Activated T-cell treated with anti-CD3 and anti-CD28 coated beads, Interleukin-2, amount 50 U/mL, for 24 hours (primary cell): ENCODE data around the gene CAMK4.
"Not testable (repeated sequence)": the region's sequence is repeated elsewhere in the genome, so short reads cannot be mapped to it uniquely, and the experiment has no call there.

Experiments
- DNase-seq: peaks from one replicate; pipeline ENCODE4 v3.0.0-alpha.2; 2020
- H3K27ac Mint-ChIP-seq: 2 replicates; pipeline ENCODE4 v1.8.0; 2020; ENCODE audit warnings: mild to moderate bottlenecking, mixed read lengths
- H3K27me3 Mint-ChIP-seq: 2 replicates; pipeline ENCODE4 v1.8.0; 2020; ENCODE audit warnings: mixed read lengths
- H3K36me3 Mint-ChIP-seq: 2 replicates; pipeline ENCODE4 v1.8.0; 2020; ENCODE audit warnings: low read depth, mixed read lengths
- H3K4me1 Mint-ChIP-seq: 2 replicates; pipeline ENCODE4 v1.8.0; 2020; ENCODE audit warnings: low read depth, mixed read lengths
- H3K4me3 Mint-ChIP-seq: 2 replicates; pipeline ENCODE4 v1.8.0; 2020; ENCODE audit warnings: mild to moderate bottlenecking, moderate library complexity, mixed read lengths
- H3K9me3 Mint-ChIP-seq: 2 replicates; pipeline ENCODE4 v1.8.0; 2020; ENCODE audit warnings: mixed read lengths

CAMK4 gene

GRCh38 chr5:111296570-111296969 is 72.4 kb downstream of the CAMK4 start:
- H3K4me3 Mint-ChIP-seq, result no peak overlapping the region
- H3K9me3 Mint-ChIP-seq, result peaks cover 18% of the 10 kb centered on the region
- H3K27ac Mint-ChIP-seq, result no peak overlapping the region
- DNase-seq, result no peak
- H3K27me3 Mint-ChIP-seq, result no peaks in the 10 kb centered on the region
- peaks cover 42% of the 10 kb centered on the region for H3K36me3 Mint-ChIP-seq
- peaks cover 49% of the 10 kb centered on the region for H3K4me1 Mint-ChIP-seq

DNA sequence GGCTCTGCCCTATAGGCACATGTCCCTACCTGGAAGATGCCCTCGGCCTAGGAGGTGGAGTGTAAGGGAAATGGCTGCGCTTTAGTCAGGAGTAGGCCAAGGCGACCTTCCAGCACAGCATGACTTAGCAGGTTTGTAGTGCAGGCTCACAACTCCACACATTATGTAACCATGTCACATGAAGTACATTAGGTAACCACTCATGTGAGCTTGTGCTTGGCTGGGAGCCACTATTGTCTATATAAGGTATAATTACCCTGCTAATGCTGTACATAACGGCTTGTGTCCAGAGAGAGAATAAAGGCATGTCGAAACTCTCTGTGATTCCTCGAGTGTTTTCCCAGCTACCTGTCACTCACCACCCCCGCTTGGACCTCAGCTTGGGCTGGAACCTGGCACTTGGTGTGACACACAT is 74.9 kb downstream of the CAMK4 start:
- no peak for DNase-seq
- H3K4me1 Mint-ChIP-seq, result peaks cover 47% of the 10 kb centered on the region
- H3K27ac Mint-ChIP-seq, result peak overlapping the region; percentile 63

DNA sequence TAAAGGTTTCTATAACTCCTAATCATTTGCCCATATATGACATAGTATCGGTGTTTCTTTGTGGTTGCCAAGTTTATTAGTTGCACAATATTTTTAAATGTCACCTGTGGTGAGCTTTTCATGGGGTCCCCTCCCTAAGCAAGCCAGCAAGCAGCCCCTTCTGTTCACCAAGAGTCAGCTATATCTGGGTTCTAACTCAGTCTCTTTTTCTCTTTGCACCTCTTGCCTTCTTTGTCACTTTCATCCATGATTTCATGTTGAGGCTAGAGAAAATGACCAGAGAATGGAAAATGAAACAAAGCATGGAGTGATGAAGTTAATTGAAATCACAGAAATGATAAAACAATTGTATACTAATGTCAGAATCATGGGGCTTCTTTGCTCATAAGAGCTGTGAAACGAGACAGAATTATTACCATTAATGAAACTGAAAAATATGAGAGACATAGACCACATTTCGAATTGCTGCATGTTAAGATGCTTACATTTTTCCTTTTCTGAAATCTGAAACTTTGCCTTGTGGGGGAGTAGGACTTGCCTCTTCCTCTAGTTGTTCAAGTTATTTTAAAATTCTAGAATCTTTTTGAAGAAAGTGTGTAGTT is 75.7 kb downstream of the CAMK4 start:
- Mint-ChIP-seq H3K4me3 (peak overlapping the region; percentile 42), H3K27ac (peak overlapping the region; percentile 86), H3K27me3 (no peaks in the 10 kb centered on the region), H3K36me3 (peaks cover 46% of the 10 kb centered on the region), H3K4me1 (peaks cover 44% of the 10 kb centered on the region), H3K9me3 (peaks cover 18% of the 10 kb centered on the region)
- no peak for DNase-seq

More for the DNA sequence above, 74.9 kb downstream of the CAMK4 start:
- Mint-ChIP-seq H3K9me3 (peaks cover 18% of the 10 kb centered on the region), H3K36me3 (peaks cover 47% of the 10 kb centered on the region), H3K4me3 (no peak overlapping the region), H3K27me3 (no peaks in the 10 kb centered on the region)

DNA sequence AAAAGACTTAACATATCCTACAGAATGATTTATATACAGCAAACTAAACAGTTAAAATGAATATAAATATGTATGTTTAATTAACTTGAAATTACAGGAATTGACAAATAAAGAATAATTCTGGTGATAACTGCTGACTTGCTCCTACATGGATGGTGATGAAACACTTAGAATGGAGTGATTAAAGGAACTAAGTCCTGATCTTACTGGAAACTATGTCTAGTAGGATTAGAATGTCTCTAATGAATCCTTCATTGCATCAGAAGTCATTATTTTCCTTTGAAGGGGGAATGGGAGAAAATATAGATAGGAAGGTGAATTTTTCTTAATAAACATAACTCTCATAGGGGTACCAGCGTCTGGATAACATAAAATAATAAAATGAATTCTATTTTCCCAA is 77.1 kb downstream of the CAMK4 start:
- Mint-ChIP-seq H3K4me3 (no peak overlapping the region), H3K4me1 (peaks cover 32% of the 10 kb centered on the region), H3K9me3 (peaks cover 18% of the 10 kb centered on the region), H3K36me3 (peaks cover 42% of the 10 kb centered on the region), H3K27ac (no peak overlapping the region), H3K27me3 (no peaks in the 10 kb centered on the region)
- no peak for DNase-seq

DNA sequence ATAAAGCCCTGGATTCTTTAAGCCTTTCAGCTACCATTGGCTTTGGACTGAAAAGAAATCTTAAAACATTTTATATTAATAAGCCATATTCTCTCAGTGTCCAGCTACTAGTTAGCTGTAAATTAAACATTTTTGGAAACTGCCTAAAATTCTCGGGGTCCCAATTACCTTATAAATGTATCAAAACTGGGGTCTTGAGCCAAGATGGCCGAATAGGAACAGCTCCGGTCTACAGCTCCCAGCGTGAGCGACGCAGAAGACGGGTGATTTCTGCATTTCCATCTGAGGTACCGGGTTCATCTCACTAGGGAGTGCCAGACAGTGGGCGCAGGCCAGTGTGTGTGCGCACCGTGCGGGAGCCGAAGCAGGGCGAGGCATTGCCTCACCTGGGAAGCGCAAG is 77.9 kb downstream of the CAMK4 start:
- not testable (repeated sequence) for H3K27me3 Mint-ChIP-seq, DNase-seq, H3K27ac Mint-ChIP-seq, H3K4me3 Mint-ChIP-seq
- H3K36me3 Mint-ChIP-seq, result peaks cover 38% of the 10 kb centered on the region
- peaks cover 28% of the 10 kb centered on the region for H3K4me1 Mint-ChIP-seq
- peaks cover 18% of the 10 kb centered on the region for H3K9me3 Mint-ChIP-seq

- no peaks in the 10 kb centered on the region for H3K9me3 Mint-ChIP-seq
- H3K4me1 Mint-ChIP-seq, result peaks cover 53% of the 10 kb centered on the region
- peak overlapping the region; percentile 45 for H3K27ac Mint-ChIP-seq
- no peaks in the 10 kb centered on the region for H3K27me3 Mint-ChIP-seq
- no peak for DNase-seq
- H3K4me3 Mint-ChIP-seq, result no peak overlapping the region
- no peaks in the 10 kb centered on the region for H3K36me3 Mint-ChIP-seq
Measured at GRCh38 chr5:111308951-111309350, 84.8 kb downstream of the CAMK4 start.

DNA sequence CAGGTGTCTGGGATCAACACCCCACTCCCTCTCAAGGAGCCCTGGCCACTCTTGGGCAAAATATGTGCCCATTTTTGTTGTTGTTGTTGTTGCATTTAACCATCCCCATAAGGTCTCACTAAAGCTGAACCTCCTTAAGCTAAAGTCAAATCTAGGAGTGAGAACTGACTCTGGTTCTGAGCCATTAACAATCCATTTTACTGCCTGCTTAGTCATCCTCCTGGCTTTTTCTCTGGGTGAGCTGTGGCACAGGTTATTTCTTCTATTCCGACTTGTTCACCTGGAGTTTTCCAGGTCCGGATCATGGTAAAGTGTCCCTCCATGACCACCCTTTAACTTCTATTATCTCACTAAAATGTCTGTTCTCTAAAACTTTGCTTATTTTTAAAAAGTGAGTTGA is 85.2 kb downstream of the CAMK4 start:
- Mint-ChIP-seq H3K27me3 (no peaks in the 10 kb centered on the region), H3K27ac (peak overlapping the region; percentile 45), H3K4me1 (peaks cover 56% of the 10 kb centered on the region), H3K4me3 (no peak overlapping the region), H3K36me3 (no peaks in the 10 kb centered on the region), H3K9me3 (no peaks in the 10 kb centered on the region)
- DNase-seq, result no peak

DNA sequence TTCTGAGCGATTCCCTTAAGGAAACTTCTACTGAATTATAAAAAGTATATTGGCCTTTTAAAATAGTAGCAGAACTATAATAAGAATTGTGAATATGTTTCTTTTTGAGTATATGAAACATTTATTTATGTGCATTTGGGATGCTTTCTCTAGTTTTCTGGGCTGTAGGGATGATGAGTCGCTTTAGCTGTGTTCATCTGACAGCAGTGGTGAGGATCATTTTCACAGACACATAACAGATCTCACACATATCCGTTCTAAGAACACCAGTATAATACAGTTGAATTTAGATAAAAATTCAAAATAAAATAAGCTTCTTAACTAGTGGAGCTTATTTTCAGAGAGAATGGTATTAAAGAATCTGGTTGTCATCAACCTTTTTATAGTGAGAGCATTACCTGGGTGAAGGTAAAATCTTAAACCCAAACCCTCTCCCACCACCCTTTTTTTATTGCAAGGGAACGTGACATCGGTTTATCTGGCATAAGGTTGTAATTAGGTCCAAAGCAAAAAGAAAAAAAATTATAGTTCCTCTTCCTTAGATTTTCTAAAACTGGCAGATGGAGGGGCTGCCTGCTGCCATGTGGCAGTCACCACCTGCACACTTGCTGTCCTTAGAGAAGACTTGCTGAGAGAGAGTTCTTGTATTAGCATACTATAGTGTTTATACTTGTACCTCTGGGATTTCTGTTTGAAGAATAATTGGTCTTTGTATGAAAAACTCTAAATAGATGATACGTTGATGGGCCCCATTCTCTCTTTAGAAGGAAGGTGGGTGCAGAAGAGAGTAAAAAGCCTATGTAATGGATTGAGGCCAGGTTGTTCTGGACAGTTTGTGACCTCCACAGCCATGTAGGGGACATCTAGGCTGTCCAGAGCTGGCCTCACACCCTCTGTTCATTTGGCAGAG is 86.8 kb downstream of the CAMK4 start:
- Mint-ChIP-seq H3K9me3 (no peaks in the 10 kb centered on the region), H3K27me3 (no peaks in the 10 kb centered on the region), H3K27ac (peak overlapping the region; percentile 17), H3K4me3 (no peak overlapping the region), H3K36me3 (peaks cover 4% of the 10 kb centered on the region), H3K4me1 (peaks cover 71% of the 10 kb centered on the region)
- DNase-seq, result no peak

- H3K27ac Mint-ChIP-seq, result peak overlapping the region; percentile 17
- H3K4me1 Mint-ChIP-seq, result peaks cover 77% of the 10 kb centered on the region
- H3K27me3 Mint-ChIP-seq, result no peaks in the 10 kb centered on the region
- no peak overlapping the region for H3K4me3 Mint-ChIP-seq
- peaks cover 8% of the 10 kb centered on the region for H3K36me3 Mint-ChIP-seq
- DNase-seq, result no peak
- H3K9me3 Mint-ChIP-seq, result no peaks in the 10 kb centered on the region
Measured at GRCh38 chr5:111311666-111312065, 87.5 kb downstream of the CAMK4 start.

- H3K27ac Mint-ChIP-seq, result peak overlapping the region; percentile 72
- H3K27me3 Mint-ChIP-seq, result no peaks in the 10 kb centered on the region
- no peaks in the 10 kb centered on the region for H3K9me3 Mint-ChIP-seq
- peaks cover 11% of the 10 kb centered on the region for H3K36me3 Mint-ChIP-seq
- peaks cover 87% of the 10 kb centered on the region for H3K4me1 Mint-ChIP-seq
- DNase-seq, result no peak
- peak overlapping the region; percentile 9 for H3K4me3 Mint-ChIP-seq
Measured at GRCh38 chr5:111313017-111313724, 89.0 kb downstream of the CAMK4 start.

- H3K4me3 Mint-ChIP-seq, result no peak overlapping the region
- peaks cover 26% of the 10 kb centered on the region for H3K9me3 Mint-ChIP-seq
- no peaks in the 10 kb centered on the region for H3K27me3 Mint-ChIP-seq
- H3K4me1 Mint-ChIP-seq, result peaks cover 61% of the 10 kb centered on the region
- peaks cover 62% of the 10 kb centered on the region for H3K36me3 Mint-ChIP-seq
- DNase-seq, result no peak
- H3K27ac Mint-ChIP-seq, result no peak overlapping the region
Measured at GRCh38 chr5:111320953-111321352, 96.8 kb downstream of the CAMK4 start.

- Mint-ChIP-seq H3K36me3 (peaks cover 61% of the 10 kb centered on the region), H3K27me3 (no peaks in the 10 kb centered on the region), H3K27ac (no peak overlapping the region), H3K4me1 (peaks cover 58% of the 10 kb centered on the region), H3K9me3 (peaks cover 27% of the 10 kb centered on the region), H3K4me3 (no peak overlapping the region)
- DNase-seq, result no peak
Measured at GRCh38 chr5:111321376-111321775, 97.2 kb downstream of the CAMK4 start.

DNA sequence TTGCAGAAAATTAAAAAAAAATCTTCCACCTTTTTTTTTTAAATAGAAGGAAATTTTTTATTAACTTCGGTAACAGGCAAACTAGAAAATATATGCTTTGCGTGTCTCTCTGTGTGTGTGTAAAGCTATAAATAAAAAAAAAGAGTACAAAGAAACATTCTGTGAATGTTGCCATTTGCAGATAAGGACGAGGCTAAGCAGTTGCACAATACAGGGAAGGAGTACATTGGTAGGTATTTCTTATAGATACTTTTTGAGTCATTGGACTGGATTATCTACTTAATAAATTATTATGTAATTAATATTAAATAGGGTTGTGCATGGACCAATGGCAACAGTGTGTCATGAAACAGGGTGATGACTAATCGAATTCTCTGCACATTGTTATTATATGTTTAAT is 102.4 kb downstream of the CAMK4 start:
- Mint-ChIP-seq H3K27me3 (no peaks in the 10 kb centered on the region), H3K9me3 (peaks cover 34% of the 10 kb centered on the region), H3K4me1 (peaks cover 27% of the 10 kb centered on the region), H3K27ac (no peak overlapping the region), H3K4me3 (no peak overlapping the region), H3K36me3 (peaks cover 51% of the 10 kb centered on the region)
- no peak for DNase-seq

DNA sequence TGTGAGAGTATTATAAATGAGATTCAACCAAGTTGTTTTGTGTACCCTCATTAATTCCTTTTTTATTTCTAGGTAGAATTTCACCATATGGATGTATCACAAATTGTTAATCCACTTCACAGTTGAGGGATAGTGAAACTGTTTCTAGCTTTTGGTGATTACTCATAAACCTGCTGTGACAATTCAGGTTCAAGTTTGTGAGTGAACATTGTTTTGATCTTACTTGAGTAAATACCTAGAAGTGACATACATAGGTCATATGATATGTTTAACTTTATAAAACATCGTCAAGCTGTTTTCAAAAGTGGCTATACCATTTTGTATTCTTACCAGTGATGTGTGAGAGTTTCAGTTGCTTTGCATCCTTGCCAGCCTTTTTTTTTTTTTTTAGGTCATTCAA is 112.9 kb downstream of the CAMK4 start:
- Mint-ChIP-seq H3K27me3 (no peaks in the 10 kb centered on the region), H3K27ac (peak overlapping the region; percentile 92), H3K9me3 (no peaks in the 10 kb centered on the region)

More for the DNA sequence above, 112.9 kb downstream of the CAMK4 start:
- DNase-seq, result no peak
- peak overlapping the region; percentile 27 for H3K4me3 Mint-ChIP-seq
- H3K4me1 Mint-ChIP-seq, result peaks cover 81% of the 10 kb centered on the region
- peaks cover 8% of the 10 kb centered on the region for H3K36me3 Mint-ChIP-seq
